GM12878 (cell line): ENCODE measurements around the gene GATA3.

Source experiments
- ATF2 ChIP-seq: IDR thresholded peaks from 2 replicates; pipeline ENCODE4 v1.6.1; 2012; ENCODE audit warnings: low read length, inconsistent platforms
- BCL11A ChIP-seq: IDR thresholded peaks from 2 replicates; pipeline ENCODE4 v1.6.1; 2011; ENCODE audit warnings: low read depth, low read length
- CTCF ChIP-seq, 3 experiments: IDR thresholded peaks in 2 of 3; conservative IDR thresholded peaks in 1 of 3; 2 replicates each; pipeline ENCODE4 v1.5.1; 2011; ENCODE audit warnings: low read depth in 3 of 3, low read length in 3 of 3, mild to moderate bottlenecking in 3 of 3, control low read depth in 2 of 3, moderate library complexity in 2 of 3, inconsistent platforms in 1 of 3, mixed read lengths in 1 of 3; ENCODE audit not compliant: control insufficient read depth in 2 of 3, insufficient read depth in 1 of 3; ENCODE audit errors: extremely low read depth in 1 of 3
- GABPA ChIP-seq: IDR thresholded peaks from 2 replicates; pipeline ENCODE4 v1.6.1; 2014; ENCODE audit warnings: antibody characterized with exemption, low read depth, mild to moderate bottlenecking, inconsistent platforms
- HDGF ChIP-seq: fragments of 450-650 bp; IDR thresholded peaks from 2 replicates; pipeline ENCODE4 v1.6.1; 2016; ENCODE audit warnings: antibody characterized with exemption
- IKZF1 ChIP-seq: fragments of 450-650 bp; conservative IDR thresholded peaks from 2 replicates; pipeline ENCODE4 v1.6.1; 2017; ENCODE audit warnings: antibody characterized with exemption, mild to moderate bottlenecking
- IRF4 ChIP-seq: IDR thresholded peaks from 2 replicates; pipeline ENCODE4 v1.6.1; 2011; ENCODE audit warnings: low read depth, low read length
- MTA2 ChIP-seq: fragments of 450-650 bp; IDR thresholded peaks from 2 replicates; pipeline ENCODE4 v1.6.1; 2016; ENCODE audit warnings: low read depth, mild to moderate bottlenecking, moderate library complexity
- NR2C2 ChIP-seq: IDR thresholded peaks from 2 replicates; pipeline ENCODE4 v1.6.1; 2011; ENCODE audit warnings: borderline replicate concordance, low read depth; ENCODE audit not compliant: control insufficient read depth, insufficient read length
- NRF1 ChIP-seq: conservative IDR thresholded peaks from 2 replicates; pipeline ENCODE4 v1.6.1; 2011; ENCODE audit warnings: mild to moderate bottlenecking, low read depth, low read length, improper control_type of control experiment
- RUNX3 ChIP-seq: IDR thresholded peaks from 2 replicates; pipeline ENCODE4 v1.6.1; 2012; ENCODE audit warnings: low read length, inconsistent platforms
- SIN3A ChIP-seq: IDR thresholded peaks from 2 replicates; pipeline ENCODE4 v1.6.1; 2012; ENCODE audit warnings: low read depth, low read length, improper control_type of control experiment
- SREBF1 ChIP-seq: IDR thresholded peaks from 2 replicates; pipeline ENCODE4 v1.6.1; 2012; ENCODE audit warnings: mild to moderate bottlenecking, low read length
- TCF12 ChIP-seq: IDR thresholded peaks from 2 replicates; pipeline ENCODE4 v1.6.1; 2011; ENCODE audit warnings: low read depth, mild to moderate bottlenecking, low read length

DNA sequence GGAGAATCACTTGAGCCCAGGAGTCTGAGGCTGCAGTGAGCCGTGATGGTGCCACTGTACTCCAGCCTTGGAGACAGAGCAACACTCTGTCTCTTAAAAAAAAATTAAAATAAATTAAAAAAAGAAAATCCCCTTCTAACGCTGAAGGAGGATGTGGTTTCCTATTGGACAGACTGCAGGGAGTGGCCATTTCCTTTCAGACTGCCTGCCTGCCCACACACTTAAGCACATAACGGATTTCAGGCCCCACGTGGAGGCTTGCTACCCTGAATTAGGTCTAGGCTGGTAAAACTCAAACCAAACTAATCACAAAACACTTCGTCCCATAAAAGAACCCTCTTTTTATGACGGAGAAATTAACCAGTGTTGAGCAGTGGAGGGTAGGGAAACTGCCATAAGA, 34.0 kb downstream of the GATA3 start:
- peak; percentile 35; the same call in 1 of the 2 replicates for TF ChIP-seq RUNX3
- TF ChIP-seq GABPA, result no peak
- no peak for TF ChIP-seq NRF1
- TF ChIP-seq SREBF1, result no peak
- no peak for TF ChIP-seq NR2C2
- TF ChIP-seq TCF12, result no peak
- TF ChIP-seq SIN3A, result no peak
- no peak for TF ChIP-seq CTCF (IDR thresholded peaks at IDR 0.05 in 2 of 3, conservative IDR thresholded peaks at IDR 0.05 in 1 of 3; ENCODE audit: control insufficient read depth in 2 of 3, extremely low read depth in 1 of 3, insufficient read depth in 1 of 3, low read depth in 3 of 3, low read length in 3 of 3)
- TF ChIP-seq HDGF, result no peak
- TF ChIP-seq ATF2, result no peak
- TF ChIP-seq BCL11A, result no peak
- TF ChIP-seq IKZF1, result no peak
- no peak for TF ChIP-seq MTA2
- TF ChIP-seq IRF4, result no peak
